BLaER1 treated with 17β-estradiol and CSF1 and Interleukin-3, amounts not matched to agents 10 nM and 100 nM (cell line): Measurements from ENCODE around the gene TTC28.
A peak's percentile ranks its signal among the peaks of the same experiment; 100 is the strongest.

ENCODE experiments used
- H3K27ac ChIP-seq, 11 experiments: shearing (Covaris generic); formaldehyde crosslinking; 2 replicates each; pipeline ENCODE4 v1.8.1; 2022
- H3K27me3 ChIP-seq, 11 experiments: shearing (Covaris generic); formaldehyde crosslinking; 2 replicates each; pipeline ENCODE4 v1.8.1; 2022
- H3K36me3 ChIP-seq, 11 experiments: shearing (Covaris generic); formaldehyde crosslinking; 2 replicates each; pipeline ENCODE4 v1.8.1; 2022
- H3K4me1 ChIP-seq, 10 experiments: shearing (Covaris generic); formaldehyde crosslinking; 2 replicates each; pipeline ENCODE4 v1.8.1; 2022
- H3K4me2 ChIP-seq, 11 experiments: shearing (Covaris generic); formaldehyde crosslinking; 2 replicates each; pipeline ENCODE4 v1.8.1; 2022
- H3K4me3 ChIP-seq, 10 experiments: shearing (Covaris generic); formaldehyde crosslinking; 2 replicates each; pipeline ENCODE4 v1.8.1; 2022
- H3K9ac ChIP-seq, 11 experiments: shearing (Covaris generic); formaldehyde crosslinking; 2 replicates each; pipeline ENCODE4 v1.8.1; 2022
- H3K9me3 ChIP-seq, 11 experiments: shearing (Covaris generic); formaldehyde crosslinking; replicated peaks in 1 of 11; 2 replicates each; pipeline ENCODE4 v1.8.1; 2022
- H4K20me1 ChIP-seq, 11 experiments: shearing (Covaris generic); formaldehyde crosslinking; 2 replicates each; pipeline ENCODE4 v1.8.1; 2022
- Cebpa-rat ChIP-seq, 11 experiments: shearing (Covaris generic); IDR thresholded peaks; 2 replicates each; pipeline ENCODE4 v1.8.1; 2022

Gene TTC28

DNA sequence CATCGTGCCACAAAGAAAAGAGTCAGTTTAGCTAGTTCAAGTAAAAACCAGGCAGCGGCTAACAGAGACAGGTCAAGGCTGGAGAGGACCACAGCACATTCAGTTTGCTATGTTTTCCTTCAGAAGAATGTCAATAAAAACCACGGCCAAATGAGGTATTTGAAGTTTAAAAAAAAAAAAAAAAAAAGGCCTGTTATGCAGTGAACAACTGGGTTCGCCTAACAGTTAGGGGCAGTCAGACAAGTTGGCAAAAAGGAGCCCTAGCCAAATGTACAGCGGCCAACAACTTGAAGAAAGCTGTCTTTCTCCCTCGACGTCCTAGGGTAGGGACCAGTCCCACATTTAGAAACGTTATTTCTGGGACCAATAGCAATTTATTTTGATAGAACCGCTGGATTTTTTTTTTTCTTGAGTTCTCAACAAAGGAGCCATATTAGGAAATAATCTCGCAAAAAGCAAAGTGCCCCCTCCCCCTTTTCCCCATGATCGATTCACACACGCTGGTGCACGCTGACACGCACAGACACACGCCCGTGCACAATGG is 237.8 kb downstream of the TTC28 start:
- Histone ChIP-seq H4K20me1 (no peaks in the 10 kb centered on the region), H3K4me1 (peaks cover 15 to 28% (median 22%) of the 10 kb centered on the region in 10 experiments; a peak in 19 of 20 replicates), H3K27ac (peak overlapping the region in 5 of 11 experiments; percentile 8 to 57 (median 34); a peak in 7 of 22 replicates), H3K27me3 (peaks cover 0 to 15% (median 3%) of the 10 kb centered on the region in 11 experiments; a peak in 7 of 22 replicates), H3K4me3 (peak overlapping the region; percentile 48 to 69 (median 59)), H3K4me2 (peak overlapping the region; percentile 80 to 97 (median 92)), H3K36me3 (no peaks in the 10 kb centered on the region), H3K9me3 (no peaks in the 10 kb centered on the region), H3K9ac (peak overlapping the region; percentile 9 to 67 (median 57); a peak in 18 of 22 replicates)
- no peak for TF ChIP-seq Cebpa-rat (IDR thresholded peaks at IDR 0.05)

DNA sequence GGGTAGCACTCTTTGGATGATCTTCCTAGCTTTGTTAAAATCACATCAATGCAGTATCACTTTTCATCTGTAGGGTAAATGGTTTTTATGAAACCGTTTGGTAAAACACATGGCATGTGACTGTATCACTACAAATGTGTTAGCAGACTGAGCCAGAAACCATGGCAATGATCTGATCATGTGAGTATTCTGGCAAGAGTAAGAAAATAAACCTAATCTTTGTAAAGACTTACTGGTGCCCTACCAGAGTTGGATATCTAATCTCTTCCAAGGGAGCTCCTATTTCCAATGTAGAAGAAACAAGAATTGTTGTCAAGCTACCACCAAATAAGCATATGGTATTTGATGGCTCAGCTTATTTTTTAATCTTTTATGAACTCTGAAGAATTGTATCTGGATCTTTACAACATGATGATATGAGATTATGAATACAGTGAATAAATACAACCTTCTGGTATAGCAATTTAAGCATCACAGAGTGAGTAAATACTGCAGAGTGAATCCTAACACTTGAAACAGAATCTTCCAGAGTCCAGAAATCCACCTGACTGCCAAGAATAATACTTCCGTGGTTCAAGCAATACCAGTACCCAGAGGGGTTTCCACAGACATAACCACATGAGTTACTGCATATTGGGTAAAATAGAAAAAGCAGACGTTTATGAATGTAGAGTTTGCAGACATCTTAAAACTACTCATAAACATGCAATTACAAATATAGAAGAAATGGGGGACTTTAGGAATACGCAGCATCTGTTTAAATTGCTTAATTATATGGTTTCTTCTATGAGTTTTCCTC is 238.8 kb downstream of the TTC28 start:
- Histone ChIP-seq H3K9ac (no peak overlapping the region), H3K9me3 (no peaks in the 10 kb centered on the region), H3K27me3 (peaks cover 0 to 15% (median 3%) of the 10 kb centered on the region in 11 experiments; a peak in 7 of 22 replicates), H4K20me1 (no peaks in the 10 kb centered on the region), H3K27ac (no peak overlapping the region), H3K4me3 (no peak overlapping the region), H3K4me2 (peak overlapping the region in 6 of 11 experiments; percentile 80 to 96 (median 91); a peak in 9 of 22 replicates), H3K4me1 (peaks cover 15 to 28% (median 22%) of the 10 kb centered on the region in 10 experiments; a peak in 19 of 20 replicates), H3K36me3 (no peaks in the 10 kb centered on the region)
- TF ChIP-seq Cebpa-rat (IDR thresholded peaks at IDR 0.05) = no peak

DNA sequence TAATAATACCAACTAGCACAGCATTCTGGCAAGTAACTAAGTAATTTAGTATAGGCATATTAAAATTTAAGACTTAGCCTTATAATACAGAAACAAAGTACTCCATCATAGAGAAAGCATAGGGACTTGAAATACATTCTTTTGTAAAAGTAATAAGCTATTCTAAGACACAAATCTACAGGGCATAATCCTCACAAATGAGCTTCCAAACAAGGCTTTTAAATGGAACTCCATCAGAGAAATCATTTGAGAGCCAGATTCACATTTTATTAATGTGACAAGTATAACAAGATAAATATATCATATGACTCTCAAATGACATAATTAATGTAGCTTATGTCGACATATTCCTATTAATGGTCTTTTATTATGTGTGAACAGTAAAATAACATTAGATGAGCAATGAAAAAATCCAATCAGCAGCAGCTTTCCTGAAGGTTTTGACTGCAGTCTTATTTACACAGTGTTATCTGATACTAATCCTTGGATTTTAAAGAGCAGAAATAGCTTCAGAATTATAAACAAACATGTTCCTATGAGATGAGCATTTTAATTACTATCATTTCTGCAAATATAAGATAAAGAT is 241.4 kb downstream of the TTC28 start:
- Histone ChIP-seq H3K27me3 (peaks cover 0 to 15% (median 3%) of the 10 kb centered on the region in 11 experiments; a peak in 7 of 22 replicates), H4K20me1 (no peaks in the 10 kb centered on the region), H3K9ac (no peak overlapping the region), H3K4me2 (no peak overlapping the region), H3K4me1 (peaks cover 12 to 24% (median 19%) of the 10 kb centered on the region in 10 experiments; a peak in 19 of 20 replicates), H3K36me3 (no peaks in the 10 kb centered on the region), H3K9me3 (no peaks in the 10 kb centered on the region), H3K4me3 (no peak overlapping the region), H3K27ac (no peak overlapping the region)
- TF ChIP-seq Cebpa-rat (IDR thresholded peaks at IDR 0.05) = no peak

DNA sequence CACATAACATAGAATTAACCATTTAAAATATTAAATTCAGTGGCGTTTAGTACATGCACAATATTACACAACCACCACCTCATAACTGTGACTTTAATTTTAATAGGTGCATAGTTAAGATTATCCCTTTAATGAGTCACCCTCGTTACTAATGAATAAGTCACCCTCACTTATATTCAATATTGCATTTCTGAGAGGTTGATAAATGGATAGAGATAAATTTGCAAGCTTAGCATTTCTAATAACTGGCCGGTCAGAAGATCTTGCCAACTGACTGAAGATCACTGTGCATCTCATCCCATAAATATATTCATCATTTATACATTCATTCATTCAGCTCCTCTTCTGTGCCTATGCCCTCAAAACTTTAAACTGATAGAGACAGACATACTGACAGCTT is 243.7 kb downstream of the TTC28 start:
- TF ChIP-seq Cebpa-rat (IDR thresholded peaks at IDR 0.05) = no peak
- no peaks in the 10 kb centered on the region for H3K9me3 ChIP-seq
- no peaks in the 10 kb centered on the region for H3K36me3 ChIP-seq
- no peak overlapping the region for H3K4me3 ChIP-seq
- H3K4me2 ChIP-seq = no peak overlapping the region
- no peak overlapping the region for H3K27ac ChIP-seq
- no peaks in the 10 kb centered on the region for H4K20me1 ChIP-seq
- peaks cover 0 to 1% (median 0%) of the 10 kb centered on the region in 10 experiments; a peak in 1 of 20 replicates for H3K4me1 ChIP-seq
- no peaks in the 10 kb centered on the region for H3K27me3 ChIP-seq
- H3K9ac ChIP-seq = no peak overlapping the region

DNA sequence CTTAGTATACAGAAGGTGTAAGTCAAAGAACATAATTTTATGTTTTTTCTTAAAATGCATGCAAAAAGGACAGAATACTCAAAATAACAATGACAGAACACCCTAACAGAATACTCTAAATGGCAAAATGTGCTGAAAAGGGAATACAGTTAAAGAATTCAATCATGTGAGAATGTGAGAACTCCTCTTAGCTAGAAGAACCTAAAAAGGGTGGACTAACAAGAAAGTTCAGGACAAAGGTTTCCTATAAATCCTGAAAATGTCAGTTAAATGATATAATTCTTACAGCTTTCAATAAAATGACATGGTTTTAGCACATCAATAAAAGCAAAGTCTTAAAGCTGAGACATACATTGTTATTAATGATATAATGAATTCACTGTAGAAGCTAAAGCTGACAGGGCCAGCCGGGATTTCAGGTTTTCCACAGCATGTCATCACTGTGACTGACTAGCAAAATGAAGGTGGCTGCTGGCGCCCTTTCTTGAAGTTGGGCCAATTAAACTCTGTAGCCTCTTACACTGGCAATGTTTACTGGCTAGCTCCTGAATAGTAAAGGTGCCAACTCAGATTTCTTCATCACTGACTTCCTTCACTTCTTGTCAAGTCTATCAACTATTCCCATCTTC is 244.4 kb downstream of the TTC28 start:
- Histone ChIP-seq H4K20me1 (no peaks in the 10 kb centered on the region), H3K4me3 (no peak overlapping the region), H3K27ac (no peak overlapping the region), H3K9ac (no peak overlapping the region), H3K4me2 (no peak overlapping the region), H3K4me1 (no peaks in the 10 kb centered on the region), H3K36me3 (no peaks in the 10 kb centered on the region), H3K27me3 (no peaks in the 10 kb centered on the region), H3K9me3 (no peaks in the 10 kb centered on the region)
- TF ChIP-seq Cebpa-rat (IDR thresholded peaks at IDR 0.05) = no peak

DNA sequence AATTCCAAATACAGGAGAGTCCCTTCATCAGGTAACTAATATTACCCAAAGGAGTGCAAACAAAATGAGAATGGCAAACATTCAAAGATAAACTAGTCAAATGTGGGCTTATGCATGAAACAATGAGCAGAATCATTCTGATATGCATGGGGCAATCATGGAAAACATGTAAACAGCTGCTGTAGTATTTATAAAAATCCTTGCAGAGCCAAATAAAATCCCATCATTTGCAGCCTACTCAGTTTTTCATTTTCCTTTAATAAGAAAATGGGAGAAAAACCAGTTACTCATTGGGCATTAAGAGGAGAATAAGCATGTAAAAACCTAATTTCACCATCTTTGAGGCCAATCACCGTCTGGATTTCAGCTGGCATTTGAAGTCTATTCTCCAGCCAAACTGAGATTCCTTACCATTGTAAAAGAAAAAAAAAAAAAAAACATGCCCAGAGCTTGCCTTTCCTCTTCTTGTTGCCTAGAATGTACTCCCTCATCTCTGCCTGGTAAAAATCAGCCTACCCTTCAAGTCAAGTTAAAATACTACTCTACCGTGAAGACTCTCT is 249.1 kb downstream of the TTC28 start:
- no peak overlapping the region for H3K9ac ChIP-seq
- H3K36me3 ChIP-seq = no peaks in the 10 kb centered on the region
- H3K9me3 ChIP-seq = no peaks in the 10 kb centered on the region
- no peak overlapping the region for H3K4me2 ChIP-seq
- H4K20me1 ChIP-seq = no peaks in the 10 kb centered on the region
- no peak for TF ChIP-seq Cebpa-rat (IDR thresholded peaks at IDR 0.05)
- no peaks in the 10 kb centered on the region for H3K4me1 ChIP-seq
- H3K27ac ChIP-seq = no peak overlapping the region
- no peaks in the 10 kb centered on the region for H3K27me3 ChIP-seq
- H3K4me3 ChIP-seq = no peak overlapping the region

DNA sequence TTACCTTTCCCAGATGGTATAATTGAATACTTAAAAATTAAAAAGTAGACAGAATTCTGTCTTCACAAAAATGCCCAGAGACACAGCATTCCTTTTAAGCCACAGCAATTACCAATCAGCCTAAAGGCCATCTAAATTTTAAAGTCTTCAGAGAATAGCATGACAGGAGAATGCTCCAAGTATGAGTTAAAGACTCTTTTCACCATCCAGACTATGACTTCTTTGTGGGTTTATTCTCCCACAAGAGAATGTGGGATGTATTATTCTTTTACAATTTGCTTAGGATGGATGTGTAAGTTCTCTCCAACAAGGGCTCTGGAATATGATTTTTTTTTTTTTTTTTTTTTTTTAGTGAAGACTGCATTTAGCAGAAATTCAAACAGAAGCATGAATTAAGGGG is 249.9 kb downstream of the TTC28 start:
- H3K27ac ChIP-seq = no peak overlapping the region
- H3K4me2 ChIP-seq = no peak overlapping the region
- TF ChIP-seq Cebpa-rat (IDR thresholded peaks at IDR 0.05) = no peak

DNA sequence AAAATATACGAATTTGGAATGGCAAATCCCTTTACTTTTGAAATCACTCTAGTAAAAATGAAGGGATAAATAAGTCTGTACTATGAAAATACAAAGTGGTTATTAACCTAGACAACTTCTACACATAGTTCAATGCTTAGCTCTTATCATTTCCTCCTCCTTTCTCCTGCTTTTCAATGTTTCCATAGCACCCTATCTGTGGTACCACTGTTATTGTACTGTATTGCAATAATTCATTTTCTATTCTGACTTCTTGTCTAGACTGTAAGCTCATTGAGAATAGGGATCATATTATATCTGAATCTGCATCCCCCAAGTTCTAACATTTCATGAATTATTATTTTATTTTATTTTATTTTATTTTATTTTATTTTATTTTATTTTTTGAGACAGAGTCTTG is 251.4 kb downstream of the TTC28 start:
- no peak for TF ChIP-seq Cebpa-rat (IDR thresholded peaks at IDR 0.05)
- Histone ChIP-seq H3K27ac (no peak overlapping the region), H4K20me1 (no peaks in the 10 kb centered on the region), H3K4me3 (no peak overlapping the region), H3K4me1 (no peaks in the 10 kb centered on the region), H3K36me3 (no peaks in the 10 kb centered on the region), H3K4me2 (no peak overlapping the region), H3K9me3 (no peaks in the 10 kb centered on the region), H3K9ac (no peak overlapping the region), H3K27me3 (no peaks in the 10 kb centered on the region)

More for the DNA sequence above, 249.9 kb downstream of the TTC28 start:
- Histone ChIP-seq H4K20me1 (no peaks in the 10 kb centered on the region), H3K36me3 (no peaks in the 10 kb centered on the region), H3K9me3 (no peaks in the 10 kb centered on the region), H3K9ac (no peak overlapping the region), H3K4me3 (no peak overlapping the region), H3K4me1 (no peaks in the 10 kb centered on the region), H3K27me3 (no peaks in the 10 kb centered on the region)
